ENCODE measurements around the gene CD274. TPM values are rescaled to one million over a fixed set of nuclear protein-coding genes. Genes with fewer than 3 reads are reported as not detected.
"Not testable (repeated sequence)": the region's sequence is repeated elsewhere in the genome, so short reads cannot be mapped to it uniquely, and the experiment has no call there.

CD274 gene
- polyA plus RNA-seq (2014; cell fraction: cytosol; rRNA removed) = not detected in 2 replicates
- not detected in 2 replicates for polyA plus RNA-seq (2014; cell fraction: nucleus; rRNA removed)

- peak; percentile 26 for DNase-seq (ENCODE audit: low spot score)
These were observed at the start of gene CD274 for GRCh38 chr9:5450359-5451091. TSS of gene CD274 (plus strand) at chr9:5450542. CDS start at chr9:5456114, 5,572 bp downstream.

- no peak for DNase-seq (ENCODE audit: low spot score)
These were observed 48.1 kb upstream of the CD274 start for GRCh38 chr9:5402217-5402616.

- DNase-seq (ENCODE audit: low spot score) = no peak
These were observed 41.7 kb upstream of the CD274 start for GRCh38 chr9:5408596-5408995.

GRCh38 chr9:5416953-5417352, 33.4 kb upstream of the CD274 start:
- no peak for DNase-seq (ENCODE audit: low spot score)

GRCh38 chr9:5418481-5418880, 31.9 kb upstream of the CD274 start:
- DNase-seq (ENCODE audit: low spot score) = no peak

GRCh38 chr9:5419987-5420386, 30.4 kb upstream of the CD274 start:
- DNase-seq (ENCODE audit: low spot score) = no peak

GRCh38 chr9:5421163-5421562, 29.2 kb upstream of the CD274 start:
- DNase-seq (ENCODE audit: low spot score) = no peak

GRCh38 chr9:5422276-5422675, 28.1 kb upstream of the CD274 start:
- DNase-seq (ENCODE audit: low spot score) = no peak

- DNase-seq (ENCODE audit: low spot score) = peak; percentile 15
These were observed 25.2 kb upstream of the CD274 start for GRCh38 chr9:5425006-5425628.

- DNase-seq (ENCODE audit: low spot score) = no peak
These were observed 23.3 kb upstream of the CD274 start for GRCh38 chr9:5427005-5427404.

GRCh38 chr9:5428172-5428571, 22.2 kb upstream of the CD274 start:
- DNase-seq (ENCODE audit: low spot score) = no peak

GRCh38 chr9:5428794-5429528, 21.4 kb upstream of the CD274 start:
- DNase-seq (ENCODE audit: low spot score) = no peak

- no peak for DNase-seq (ENCODE audit: low spot score)
These were observed 20.3 kb upstream of the CD274 start for GRCh38 chr9:5429873-5430564.

GRCh38 chr9:5430912-5431311, 19.4 kb upstream of the CD274 start:
- DNase-seq (ENCODE audit: low spot score) = no peak

- DNase-seq (ENCODE audit: low spot score) = not testable (repeated sequence)
These were observed 17.5 kb upstream of the CD274 start for GRCh38 chr9:5432890-5433289.

GRCh38 chr9:5433328-5433727, 17.0 kb upstream of the CD274 start:
- DNase-seq (ENCODE audit: low spot score) = not testable (repeated sequence)

- DNase-seq (ENCODE audit: low spot score) = not testable (repeated sequence)
These were observed 16.2 kb upstream of the CD274 start for GRCh38 chr9:5433841-5434810.

GRCh38 chr9:5435912-5436311, 14.4 kb upstream of the CD274 start:
- no peak for DNase-seq (ENCODE audit: low spot score)

- no peak for DNase-seq (ENCODE audit: low spot score)
These were observed 13.9 kb upstream of the CD274 start for GRCh38 chr9:5436441-5436840.

Measured in SK-N-DZ (cell line).